HepG2 (cell line): Measurements from ENCODE around the gene CARMIL3. TPM values are rescaled to one million over a fixed set of nuclear protein-coding genes. Genes with fewer than 3 reads are reported as not detected.

ENCODE experiments used
- BCLAF1 ChIP-seq: fragments of 450-650 bp; IDR thresholded peaks from 2 replicates; pipeline ENCODE4 v1.6.1; 2017; ENCODE audit warnings: mild to moderate bottlenecking
- HOXA7 ChIP-seq: sonication (generic); formaldehyde crosslinking; IDR thresholded peaks from 2 replicates; pipeline ENCODE4 v1.8.1; 2022; ENCODE audit warnings: mild to moderate bottlenecking, missing genetic modification reagents, moderate library complexity
- KAT7 ChIP-seq: IDR thresholded peaks from 2 replicates; pipeline ENCODE4 v1.6.1; 2018; ENCODE audit warnings: borderline replicate concordance, missing compliant biosample characterization
- KMT2A ChIP-seq: sonication (generic); formaldehyde crosslinking; IDR thresholded peaks from 2 replicates; pipeline ENCODE4 v1.4.0; 2020; ENCODE audit warnings: missing genetic modification reagents
- PPARG ChIP-seq: conservative IDR thresholded peaks from 2 replicates; pipeline ENCODE4 v1.6.1; 2016; ENCODE audit warnings: missing biosample characterization, missing genetic modification reagents
- SP2 ChIP-seq: sonication (generic); formaldehyde crosslinking; IDR thresholded peaks from 2 replicates; pipeline ENCODE4 v1.5.1; 2020; ENCODE audit warnings: mild to moderate bottlenecking, missing genetic modification reagents
- TRIM24 ChIP-seq: sonication (generic); formaldehyde crosslinking; IDR thresholded peaks from 2 replicates; pipeline ENCODE4 v1.8.0; 2022; ENCODE audit warnings: mild to moderate bottlenecking, missing genetic modification reagents
- ZBTB7B ChIP-seq: sonication (generic); formaldehyde crosslinking; IDR thresholded peaks from 2 replicates; pipeline ENCODE4 v1.4.0; 2020; ENCODE audit warnings: missing genetic modification reagents
- ZNF143 ChIP-seq: sonication (generic); formaldehyde crosslinking; IDR thresholded peaks from 2 replicates; pipeline ENCODE4 v1.4.0; 2020; ENCODE audit warnings: missing genetic modification reagents
- ZNF605 ChIP-seq: sonication (generic); formaldehyde crosslinking; IDR thresholded peaks from 2 replicates; pipeline ENCODE4 v1.8.0; 2022; ENCODE audit warnings: mild to moderate bottlenecking, missing genetic modification reagents
- ZNF629 ChIP-seq: sonication (generic); formaldehyde crosslinking; conservative IDR thresholded peaks from 2 replicates; pipeline ENCODE4 v1.5.0; 2020; ENCODE audit warnings: missing genetic modification reagents
- polyA plus RNA-seq, 8 experiments: library from polyadenylated mRNA; depleted of rRNA in 3 of 8; stranded (reverse) in 7 of 8; unstranded in 1 of 8; fragments of >200 nt; fragmentation: Illumina TruSeq in 4 of 8; extraction: Trizol in 4 of 8; gene quantifications; 2 replicates each; pipeline versions ENCODE4 v1.2.1 to v1.2.3, GENCODE V29; 2011 to 2016; ENCODE audit warnings: low read depth in 4 of 8, missing spikeins in 1 of 8, mixed read lengths in 1 of 8; ENCODE audit not compliant: insufficient read depth in 1 of 8
- total RNA-seq, 5 experiments: library from RNA; depleted of rRNA; stranded (reverse); fragments of >200 nt; fragmentation: Illumina TruSeq; extraction: Trizol; gene quantifications; 2 replicates each; pipeline ENCODE4 v1.2.3, GENCODE V29; 2016; ENCODE audit warnings: low read depth in 1 of 5
- TF ChIP-seq, protein P1 (sequence below): sonication (generic); formaldehyde crosslinking; conservative IDR thresholded peaks from 2 replicates; pipeline ENCODE4 v1.4.0; 2020; ENCODE audit warnings: missing genetic modification reagents

CARMIL3 gene
- total and polyA plus RNA-seq, 2 of the 13 experiments (the other 11 are each of a cell fraction or from before 2014, with no cell fraction given), result 0.27 to 0.55 TPM

DNA sequence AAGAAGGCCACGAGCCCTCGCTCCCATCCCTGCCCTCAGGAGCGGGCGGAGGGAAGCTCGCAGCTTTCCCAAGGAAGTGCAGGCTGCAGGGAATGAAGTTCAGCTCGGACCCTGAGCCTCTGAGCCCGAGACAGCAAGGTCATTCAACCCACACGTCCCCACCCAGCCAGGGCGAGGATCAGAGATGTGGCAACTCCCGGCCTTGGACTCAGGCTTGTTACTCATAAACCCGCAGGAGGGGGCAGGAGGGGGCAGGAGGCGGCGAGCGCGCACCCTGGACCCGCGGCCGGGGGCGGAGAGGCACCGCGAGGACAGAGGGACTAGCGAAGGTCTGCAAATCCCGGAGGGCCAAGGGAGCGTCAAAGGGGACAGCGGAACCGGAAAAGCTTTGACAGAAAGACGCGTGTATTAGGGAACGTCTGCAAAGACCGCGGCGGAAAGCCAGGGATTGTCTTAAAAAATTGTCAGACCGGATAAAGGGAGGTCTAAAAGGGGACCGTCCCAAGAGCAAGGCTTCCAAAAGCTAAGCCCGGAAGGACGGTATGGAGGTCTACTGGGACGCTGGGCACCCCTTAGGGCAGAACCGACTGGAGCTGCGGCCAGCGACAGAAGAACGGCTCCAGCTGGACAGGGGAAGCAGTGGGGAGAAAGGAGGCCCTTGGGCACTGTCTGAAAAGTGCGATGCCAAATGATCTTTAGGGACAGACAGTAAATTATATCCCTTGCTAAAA lies 62.2 kb downstream of the CARMIL3 start (continued):
- TF ChIP-seq KAT7 (CRISPR knock-in tag), result peak; percentile 100
- TF ChIP-seq BCLAF1, result no peak
- no peak; the same call in 1 of the 2 replicates for TF ChIP-seq ZNF605 (CRISPR knock-in tag)
- TF ChIP-seq ZBTB7B (CRISPR knock-in tag), result peak; percentile 99
- TF ChIP-seq TRIM24 (CRISPR knock-in tag), result peak; percentile 96
- peak; percentile 65 for TF ChIP-seq ZNF629 (CRISPR knock-in tag)
- peak; percentile 63 for TF ChIP-seq SP2 (CRISPR knock-in tag)
- peak; percentile 71 for TF ChIP-seq ZNF143 (CRISPR knock-in tag)
- TF ChIP-seq, protein P1, sequence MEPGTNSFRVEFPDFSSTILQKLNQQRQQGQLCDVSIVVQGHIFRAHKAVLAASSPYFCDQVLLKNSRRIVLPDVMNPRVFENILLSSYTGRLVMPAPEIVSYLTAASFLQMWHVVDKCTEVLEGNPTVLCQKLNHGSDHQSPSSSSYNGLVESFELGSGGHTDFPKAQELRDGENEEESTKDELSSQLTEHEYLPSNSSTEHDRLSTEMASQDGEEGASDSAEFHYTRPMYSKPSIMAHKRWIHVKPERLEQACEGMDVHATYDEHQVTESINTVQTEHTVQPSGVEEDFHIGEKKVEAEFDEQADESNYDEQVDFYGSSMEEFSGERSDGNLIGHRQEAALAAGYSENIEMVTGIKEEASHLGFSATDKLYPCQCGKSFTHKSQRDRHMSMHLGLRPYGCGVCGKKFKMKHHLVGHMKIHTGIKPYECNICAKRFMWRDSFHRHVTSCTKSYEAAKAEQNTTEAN, result peak; percentile 87
- peak; percentile 88 for TF ChIP-seq PPARG (CRISPR knock-in tag)
- TF ChIP-seq KMT2A (CRISPR knock-in tag), result peak; percentile 99
- TF ChIP-seq HOXA7 (CRISPR knock-in tag), result no peak
